Measurements from ENCODE around the gene BLTP2. TPM values are rescaled to one million over a fixed set of nuclear protein-coding genes. Genes with fewer than 3 reads are reported as not detected.

Gene BLTP2
- total and polyA plus RNA-seq, 10 of the 15 experiments (the other 5 are each of a cell fraction or from before 2014, with no cell fraction given): 14.2 to 151 (median 78.1) TPM

DNA sequence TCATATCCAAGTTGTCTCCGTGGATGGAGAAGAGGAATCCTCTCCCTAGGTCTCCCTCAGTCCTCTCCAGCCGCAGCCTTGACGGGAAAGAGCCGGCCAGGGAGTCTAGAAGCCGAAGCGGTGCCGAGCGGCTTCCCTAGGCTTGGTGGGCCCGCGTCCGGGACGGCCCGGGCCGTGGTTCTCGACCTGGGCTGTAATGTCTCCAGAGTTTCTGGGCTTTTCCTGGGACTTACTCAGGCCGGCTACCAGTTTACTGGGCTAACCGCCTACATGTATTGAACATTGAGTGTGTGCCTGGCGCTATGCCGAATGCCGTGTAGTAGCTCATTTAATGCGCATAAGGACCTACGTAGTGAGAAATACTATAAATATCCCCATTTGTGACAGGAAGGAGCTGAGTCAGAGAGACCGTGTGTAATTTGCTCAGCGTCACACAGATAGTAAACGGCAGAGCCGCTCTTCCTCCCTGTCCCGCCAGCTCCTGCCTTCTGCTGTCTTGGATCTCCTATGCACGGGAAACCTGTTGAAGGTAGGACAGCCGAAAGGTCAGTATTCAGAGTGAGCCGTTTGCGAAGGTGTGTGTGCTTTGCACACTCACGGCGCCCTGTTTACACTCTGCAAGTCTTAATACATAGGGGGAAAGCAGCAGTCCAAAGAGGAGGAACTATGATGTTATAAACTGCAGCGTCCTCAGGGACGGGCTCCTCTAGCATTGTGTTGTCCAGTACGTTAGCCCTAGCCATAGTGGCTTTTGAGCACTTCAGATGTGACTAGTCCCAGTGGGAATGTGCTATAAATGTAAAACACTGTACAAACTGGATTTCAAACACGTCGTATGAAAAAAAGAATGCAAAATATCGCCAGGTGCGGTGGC is 45.4 kb downstream of the BLTP2 start (continued):
- TF ChIP-seq, protein P1, sequence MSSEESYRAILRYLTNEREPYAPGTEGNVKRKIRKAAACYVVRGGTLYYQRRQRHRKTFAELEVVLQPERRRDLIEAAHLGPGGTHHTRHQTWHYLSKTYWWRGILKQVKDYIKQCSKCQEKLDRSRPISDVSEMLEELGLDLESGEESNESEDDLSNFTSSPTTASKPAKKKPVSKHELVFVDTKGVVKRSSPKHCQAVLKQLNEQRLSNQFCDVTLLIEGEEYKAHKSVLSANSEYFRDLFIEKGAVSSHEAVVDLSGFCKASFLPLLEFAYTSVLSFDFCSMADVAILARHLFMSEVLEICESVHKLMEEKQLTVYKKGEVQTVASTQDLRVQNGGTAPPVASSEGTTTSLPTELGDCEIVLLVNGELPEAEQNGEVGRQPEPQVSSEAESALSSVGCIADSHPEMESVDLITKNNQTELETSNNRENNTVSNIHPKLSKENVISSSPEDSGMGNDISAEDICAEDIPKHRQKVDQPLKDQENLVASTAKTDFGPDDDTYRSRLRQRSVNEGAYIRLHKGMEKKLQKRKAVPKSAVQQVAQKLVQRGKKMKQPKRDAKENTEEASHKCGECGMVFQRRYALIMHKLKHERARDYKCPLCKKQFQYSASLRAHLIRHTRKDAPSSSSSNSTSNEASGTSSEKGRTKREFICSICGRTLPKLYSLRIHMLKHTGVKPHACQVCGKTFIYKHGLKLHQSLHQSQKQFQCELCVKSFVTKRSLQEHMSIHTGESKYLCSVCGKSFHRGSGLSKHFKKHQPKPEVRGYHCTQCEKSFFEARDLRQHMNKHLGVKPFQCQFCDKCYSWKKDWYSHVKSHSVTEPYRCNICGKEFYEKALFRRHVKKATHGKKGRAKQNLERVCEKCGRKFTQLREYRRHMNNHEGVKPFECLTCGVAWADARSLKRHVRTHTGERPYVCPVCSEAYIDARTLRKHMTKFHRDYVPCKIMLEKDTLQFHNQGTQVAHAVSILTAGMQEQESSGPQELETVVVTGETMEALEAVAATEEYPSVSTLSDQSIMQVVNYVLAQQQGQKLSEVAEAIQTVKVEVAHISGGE (CRISPR knock-in tag; IDR thresholded peaks at IDR 0.05): no peak
- TF ChIP-seq TARDBP (IDR thresholded peaks at IDR 0.05; ENCODE audit: borderline replicate concordance) (no peak), SKIL (IDR thresholded peaks at IDR 0.05; ENCODE audit: low read depth, poor library complexity, severe bottlenecking) (no peak), RBBP5 (conservative IDR thresholded peaks at IDR 0.05) (no peak), ATF7 (IDR thresholded peaks at IDR 0.05; ENCODE audit: low read depth) (peak; percentile 64; the same call in 1 of the 2 replicates), NBN (IDR thresholded peaks at IDR 0.05) (0 out of 2 replicates have a peak, but pooled peaks have one; percentile 53), REST (IDR thresholded peaks at IDR 0.05; ENCODE audit: low read depth, low read length) (no peak), ZNF384 (IDR thresholded peaks at IDR 0.05; ENCODE audit: borderline replicate concordance, low read depth, low read length) (no peak), POU2F2 (IDR thresholded peaks at IDR 0.05; ENCODE audit: borderline replicate concordance, low read depth, low read length) (0 out of 3 replicates have a peak, but pooled peaks have one; percentile 18), ZNF592 (IDR thresholded peaks at IDR 0.05) (no peak), HDAC6 (IDR thresholded peaks at IDR 0.05; ENCODE audit: unreplicated experiment) (no peak), KDM1A (IDR thresholded peaks at IDR 0.05; ENCODE audit: borderline replicate concordance) (no peak), ESRRA (IDR thresholded peaks at IDR 0.05; ENCODE audit: low read length) (no peak)
- TF ChIP-seq, protein P2, sequence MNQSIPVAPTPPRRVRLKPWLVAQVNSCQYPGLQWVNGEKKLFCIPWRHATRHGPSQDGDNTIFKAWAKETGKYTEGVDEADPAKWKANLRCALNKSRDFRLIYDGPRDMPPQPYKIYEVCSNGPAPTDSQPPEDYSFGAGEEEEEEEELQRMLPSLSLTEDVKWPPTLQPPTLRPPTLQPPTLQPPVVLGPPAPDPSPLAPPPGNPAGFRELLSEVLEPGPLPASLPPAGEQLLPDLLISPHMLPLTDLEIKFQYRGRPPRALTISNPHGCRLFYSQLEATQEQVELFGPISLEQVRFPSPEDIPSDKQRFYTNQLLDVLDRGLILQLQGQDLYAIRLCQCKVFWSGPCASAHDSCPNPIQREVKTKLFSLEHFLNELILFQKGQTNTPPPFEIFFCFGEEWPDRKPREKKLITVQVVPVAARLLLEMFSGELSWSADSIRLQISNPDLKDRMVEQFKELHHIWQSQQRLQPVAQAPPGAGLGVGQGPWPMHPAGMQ (IDR thresholded peaks at IDR 0.05; ENCODE audit: borderline replicate concordance): no peak
